Left kidney (tissue), 2 donors: Measurements from ENCODE around the gene HAPSTR1. TPM values are rescaled to one million over a fixed set of nuclear protein-coding genes. Genes with fewer than 3 reads are reported as not detected.

Source experiments
- DNase-seq: peaks from one replicate; pipeline ENCODE4 v3.0.0-alpha.2; 2013
- polyA plus RNA-seq: library from polyadenylated mRNA; unstranded; fragments of 120-200 nt; gene quantifications from one replicate; pipeline ENCODE4 v1.2.1, GENCODE V29; 2013; ENCODE audit not compliant: insufficient read length

The HAPSTR1 gene
- polyA plus RNA-seq, 1 donor: 58.1 TPM

DNA sequence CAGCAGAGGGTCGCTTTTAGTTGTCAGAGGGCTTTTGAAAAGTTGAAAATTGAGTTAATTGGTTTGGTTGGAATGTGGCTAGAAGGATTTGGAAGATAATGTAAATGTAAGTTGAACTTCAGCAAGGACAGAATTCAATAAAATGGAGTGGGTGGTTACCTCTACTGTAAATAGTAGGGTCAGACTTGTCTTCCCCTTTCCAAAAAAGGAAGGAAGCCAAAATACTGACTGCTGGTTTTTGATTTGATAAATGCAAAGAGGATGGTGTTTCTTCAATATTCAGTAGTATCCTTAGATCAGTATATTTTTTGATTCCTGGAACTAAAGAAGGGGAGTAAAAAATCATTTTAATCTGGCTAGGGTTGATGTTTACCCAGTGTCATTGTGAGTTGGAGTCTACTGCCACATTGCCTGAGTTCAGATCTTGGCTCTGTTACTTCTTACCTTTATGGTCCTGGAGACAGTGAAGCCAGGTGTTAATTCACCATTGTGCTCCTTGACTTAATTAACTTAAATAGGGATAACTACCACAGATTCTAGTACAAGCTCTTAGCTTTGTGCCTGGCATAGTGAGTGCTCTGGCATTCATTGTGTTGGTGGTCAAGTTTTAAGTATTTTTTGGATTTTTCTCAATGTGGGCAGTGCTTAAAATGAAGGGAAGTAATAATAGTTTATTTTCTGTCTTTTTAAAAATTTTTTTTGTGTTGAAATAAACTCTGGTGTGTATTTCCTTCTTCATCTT, 4.4 kb downstream of the HAPSTR1 start:
- DNase-seq: no peak

DNA sequence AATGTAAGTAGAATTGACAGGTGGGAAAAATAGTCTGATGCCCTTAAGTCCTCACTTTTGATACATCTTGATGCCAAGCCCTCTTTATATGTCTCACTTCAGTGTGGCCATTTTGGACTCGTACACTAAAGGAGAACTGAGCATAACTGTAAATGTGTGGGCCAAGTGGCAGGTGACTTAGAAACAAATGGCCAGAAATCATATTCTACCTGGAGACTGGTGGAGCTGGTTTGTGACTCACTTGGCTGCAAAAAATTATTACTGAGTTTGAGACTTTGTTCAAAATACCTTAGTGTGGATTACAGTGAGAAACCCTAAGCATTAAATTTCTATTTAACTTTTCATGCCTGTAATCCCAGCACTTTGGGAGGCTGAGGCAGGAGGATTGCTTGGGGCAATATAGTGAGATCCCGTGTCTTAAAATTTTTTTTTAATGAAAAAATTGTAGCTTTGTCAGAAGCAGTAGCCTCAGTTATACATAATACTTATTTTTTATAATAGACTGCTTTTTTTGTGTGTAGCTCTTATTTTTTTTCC, 5.0 kb downstream of the HAPSTR1 start:
- DNase-seq: no peak

DNA sequence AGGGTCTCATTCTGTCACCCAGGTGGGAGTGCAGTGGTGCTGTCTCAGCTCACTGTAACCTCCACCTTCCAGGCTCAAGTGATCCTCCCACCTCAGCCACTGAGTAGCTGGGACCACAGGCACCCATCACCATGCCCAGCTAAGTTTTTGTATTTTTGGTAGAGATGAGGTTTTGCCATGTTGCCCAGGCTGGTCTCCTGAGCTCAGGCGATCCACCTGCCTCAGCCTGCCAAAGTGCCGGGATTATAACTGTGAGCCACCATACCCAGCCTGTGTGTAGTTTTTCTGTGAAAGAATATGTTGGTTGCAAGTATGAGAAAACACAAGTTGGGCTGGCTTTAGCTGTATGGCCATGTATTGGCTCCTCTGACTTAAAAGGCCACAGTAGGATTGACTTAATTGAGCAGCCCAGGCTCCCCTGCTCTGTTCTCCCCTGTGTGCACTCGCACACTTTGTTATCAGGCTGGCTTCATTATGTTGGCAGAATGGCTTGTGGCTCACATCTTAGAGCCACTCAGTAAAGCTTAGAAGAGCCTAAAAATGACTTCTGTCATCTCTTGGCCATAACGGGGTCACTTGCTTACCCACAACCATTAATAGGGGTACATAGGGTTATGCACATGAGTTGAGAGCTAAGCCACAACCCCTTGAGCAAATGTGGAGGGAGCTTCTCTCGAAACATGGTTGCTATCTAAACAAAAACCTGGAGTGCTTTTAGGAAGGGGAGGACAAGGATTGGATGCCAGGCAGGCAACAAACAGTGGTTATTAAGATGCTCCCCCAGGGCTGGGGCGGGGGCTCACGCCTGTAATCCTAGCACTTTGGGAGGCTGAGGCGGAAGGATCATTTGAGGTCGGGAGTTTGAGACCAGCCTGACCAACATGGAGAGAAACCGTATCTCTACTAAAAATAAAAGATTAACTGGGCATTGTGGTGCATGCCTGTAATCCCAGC, 6.1 kb downstream of the HAPSTR1 start:
- no peak for DNase-seq

DNA sequence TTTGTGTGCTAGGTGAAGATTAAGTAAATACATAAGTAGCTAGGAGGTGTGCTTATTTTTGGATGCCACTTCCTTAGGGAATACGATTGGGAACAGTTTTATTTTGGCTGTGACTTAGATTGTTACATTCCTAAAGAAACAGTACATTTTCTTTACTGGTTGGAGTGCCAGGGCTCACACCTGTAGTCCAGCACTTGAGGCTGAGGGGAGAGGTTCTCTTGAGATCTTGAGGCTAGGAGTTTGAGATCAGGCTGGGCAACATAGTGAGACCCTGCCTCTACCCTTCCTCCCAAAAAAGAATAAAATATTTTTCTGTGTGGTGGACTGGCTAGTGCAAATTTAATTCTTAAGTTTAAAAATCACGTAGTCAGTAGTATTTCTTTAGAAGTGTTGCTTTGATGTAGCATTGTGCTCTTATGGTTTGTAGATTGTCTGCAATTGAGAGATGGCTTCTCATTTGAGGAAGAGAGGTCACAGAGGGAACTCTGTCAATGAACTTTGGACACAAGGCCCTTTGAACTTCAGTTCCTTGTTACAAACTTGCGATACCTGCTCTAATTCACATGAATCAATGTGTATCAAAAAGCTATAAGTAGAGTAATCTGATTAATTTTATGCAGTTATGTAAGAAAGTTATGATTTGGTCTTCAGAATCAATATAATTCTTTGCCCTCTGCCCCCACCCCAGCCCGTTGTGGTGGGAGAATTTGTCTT, 7.1 kb downstream of the HAPSTR1 start:
- no peak for DNase-seq

DNA sequence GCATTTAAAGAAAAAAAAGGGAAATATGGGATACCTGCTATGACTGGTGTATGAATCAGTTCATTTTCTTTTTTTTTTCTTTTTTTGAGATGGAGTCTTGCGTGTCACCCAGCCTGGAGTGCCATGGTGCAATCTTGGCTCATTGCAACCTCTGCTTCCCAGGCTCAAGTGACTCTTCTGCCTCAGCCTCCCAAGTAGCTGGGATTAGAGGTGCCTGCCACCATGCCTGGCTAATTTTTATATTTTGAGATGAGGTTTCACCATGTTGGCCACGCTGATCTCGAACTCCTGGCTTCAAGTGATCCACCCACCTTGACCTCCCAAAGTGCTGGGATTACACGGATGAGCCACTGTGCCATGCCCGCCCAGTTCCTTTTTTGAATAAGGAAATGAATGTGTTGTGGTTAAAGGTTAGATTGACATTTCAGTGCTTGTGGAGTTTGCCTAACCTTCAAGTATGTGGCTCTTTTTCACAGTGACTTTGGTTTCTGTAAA, 7.7 kb downstream of the HAPSTR1 start:
- no peak for DNase-seq

DNA sequence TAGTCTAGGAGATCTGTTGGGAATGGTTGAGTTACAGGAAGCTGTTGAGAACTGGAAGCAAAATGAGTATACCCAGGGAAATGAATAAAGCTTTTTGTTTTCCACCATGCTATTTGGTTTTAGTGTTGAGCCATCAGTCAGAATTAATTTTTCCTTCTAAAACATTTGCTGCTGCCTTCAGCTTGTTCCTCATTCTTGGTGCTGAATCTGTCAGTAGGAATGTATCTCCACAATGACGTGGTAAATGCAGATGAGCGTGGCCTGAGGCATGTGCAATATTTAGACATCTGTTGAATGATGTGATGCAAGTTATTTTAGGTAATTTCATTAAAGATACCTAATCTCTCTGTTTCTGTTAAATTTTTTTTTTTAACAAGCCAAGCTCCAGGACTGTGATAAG, 10.9 kb downstream of the HAPSTR1 start:
- no peak for DNase-seq

DNA sequence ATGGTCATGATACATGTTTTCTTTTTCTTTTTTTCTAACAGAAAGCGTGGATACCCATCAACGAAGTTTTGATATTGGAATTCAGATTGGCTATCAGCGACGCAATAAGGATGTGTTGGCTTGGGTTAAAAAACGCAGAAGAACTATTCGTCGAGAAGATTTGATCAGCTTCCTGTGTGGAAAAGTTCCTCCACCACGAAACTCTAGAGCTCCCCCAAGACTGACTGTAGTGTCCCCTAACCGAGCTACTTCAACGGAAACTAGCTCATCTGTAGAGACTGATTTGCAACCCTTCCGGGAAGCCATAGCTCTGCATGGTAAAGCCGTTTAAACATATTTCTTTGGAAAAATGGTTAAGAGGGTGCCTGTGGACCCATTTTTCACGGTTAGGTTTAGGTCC, 11.5 kb downstream of the HAPSTR1 start:
- no peak for DNase-seq

DNA sequence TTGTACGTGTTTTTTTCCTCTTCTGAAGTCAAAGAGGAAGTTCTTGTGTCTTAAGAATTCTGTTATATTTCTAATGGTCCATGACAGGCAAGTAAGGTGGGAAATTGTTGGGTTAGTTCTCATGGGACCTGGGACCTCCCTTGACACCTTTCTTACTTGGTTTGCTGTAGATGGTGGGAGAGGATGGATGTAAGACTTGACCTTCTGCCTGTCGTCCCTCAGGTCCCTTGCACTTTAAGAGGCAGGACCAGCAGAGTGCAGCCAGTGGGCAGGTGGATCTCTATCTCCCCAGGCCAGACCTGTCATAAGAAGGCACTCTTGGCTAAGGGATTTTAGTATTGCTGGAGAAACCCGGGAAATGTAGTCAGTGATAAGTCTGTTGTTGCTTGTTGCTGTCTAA, 12.1 kb downstream of the HAPSTR1 start:
- no peak for DNase-seq

DNA sequence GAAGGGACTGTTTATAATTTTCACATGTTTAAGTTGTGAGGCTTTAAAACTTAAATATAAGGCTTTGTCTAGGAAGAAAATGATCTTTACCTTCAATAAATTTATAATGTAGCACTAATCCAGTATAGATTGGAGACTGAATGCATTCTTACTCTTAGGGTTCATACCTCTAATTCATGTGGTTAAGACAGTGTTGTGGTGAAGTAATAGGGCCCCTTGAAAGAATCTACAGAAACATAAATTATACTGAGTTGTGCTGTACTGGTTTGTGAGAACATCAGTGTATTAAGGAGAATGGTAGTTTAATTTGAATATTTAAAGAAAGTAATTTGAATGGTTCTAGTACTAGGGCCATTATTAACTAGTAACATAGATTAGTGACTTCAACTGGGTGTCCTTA, 13.7 kb downstream of the HAPSTR1 start:
- DNase-seq: no peak

DNA sequence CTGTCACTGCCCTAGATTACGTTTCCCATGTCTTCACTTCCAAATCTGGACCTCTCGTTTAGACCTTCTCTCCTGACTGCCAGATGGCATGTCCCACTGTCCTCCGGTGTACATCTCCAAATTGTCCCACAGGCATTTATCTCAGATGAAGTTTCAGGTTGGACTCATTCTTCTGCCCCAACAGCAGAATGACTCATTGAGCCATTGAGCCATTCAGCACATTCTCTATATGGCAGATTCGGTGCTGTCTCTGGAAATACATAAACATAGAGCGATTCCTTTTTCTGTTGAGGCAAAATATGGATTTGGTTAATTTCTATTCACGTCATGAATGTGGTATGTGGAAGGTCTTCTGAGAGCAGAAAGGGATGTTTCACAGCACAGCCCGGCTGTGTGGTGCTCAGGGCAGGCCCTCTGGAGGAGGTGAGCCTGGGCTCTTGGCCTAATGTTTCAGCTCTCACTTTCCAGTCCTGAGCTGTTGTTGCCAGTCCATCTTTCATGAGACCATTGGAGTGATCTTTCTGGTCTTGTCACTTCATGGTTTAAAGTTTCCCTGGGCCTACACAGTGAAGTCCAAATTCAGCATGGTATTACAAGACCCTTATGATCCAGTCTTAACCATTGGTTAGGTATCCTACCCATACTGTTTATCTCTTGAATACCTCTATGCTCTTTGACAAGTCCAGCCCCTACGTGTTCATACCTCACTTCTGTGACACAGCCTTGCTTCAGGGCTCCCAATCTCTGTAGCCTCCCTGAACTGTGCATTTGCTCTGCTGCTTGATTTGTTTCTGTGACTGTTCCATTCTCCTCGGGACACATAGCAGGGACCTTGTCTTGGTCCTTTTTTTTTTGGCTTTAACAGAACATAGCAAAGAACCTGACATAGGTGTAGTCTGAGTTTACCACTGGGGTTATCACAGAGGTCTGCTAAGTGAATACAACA, 15.9 kb downstream of the HAPSTR1 start:
- DNase-seq: no peak

DNA sequence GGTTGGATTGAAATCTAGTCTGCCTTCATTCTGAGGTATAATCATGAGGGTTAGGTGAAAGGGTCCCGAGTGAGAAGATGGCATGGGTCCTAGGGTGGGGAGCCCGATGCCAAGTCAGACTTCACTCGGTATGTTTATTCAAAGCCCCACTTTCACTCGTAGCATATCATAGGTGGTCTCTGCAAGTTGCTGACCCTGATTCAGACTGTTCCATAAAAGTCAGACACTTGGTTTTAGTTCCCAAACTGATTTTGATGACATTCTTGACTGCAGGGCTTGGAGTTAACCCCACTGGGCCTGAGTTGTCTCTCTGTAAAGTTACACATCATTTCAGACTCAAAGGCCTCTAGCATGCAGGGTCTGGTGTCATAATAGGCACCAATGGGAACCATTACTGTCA, 17.8 kb downstream of the HAPSTR1 start:
- no peak for DNase-seq

DNA sequence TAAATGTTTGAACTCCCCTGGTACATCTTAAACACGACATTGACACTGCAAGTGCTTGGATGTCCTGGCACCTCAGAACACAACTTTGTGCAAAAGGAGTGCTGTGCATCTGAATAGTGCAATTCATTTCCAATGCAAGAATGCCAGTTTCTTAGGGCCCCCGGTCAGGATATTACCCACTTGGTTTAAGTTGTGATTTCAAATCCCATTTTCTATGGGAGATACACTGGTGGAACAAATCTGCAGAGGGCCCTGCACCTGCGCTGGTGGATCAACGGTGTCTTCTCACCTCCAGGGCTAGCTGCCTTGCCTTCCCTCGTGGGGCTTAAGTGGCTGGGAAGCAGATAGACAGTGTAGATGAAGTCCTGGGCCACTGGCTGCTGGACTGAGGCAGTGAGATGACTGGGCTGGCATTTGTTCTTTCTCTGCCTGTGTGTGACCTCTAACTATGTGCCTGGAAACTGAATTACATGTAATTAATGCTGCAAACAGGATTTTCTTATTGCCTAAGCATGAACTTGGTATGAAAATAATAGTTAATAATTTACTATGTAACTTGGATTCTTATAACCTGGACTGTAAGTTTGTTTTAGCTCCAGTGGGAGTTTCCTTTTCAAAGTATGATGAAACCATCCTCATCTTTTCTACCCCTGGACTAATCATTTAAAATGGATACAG, 20.9 kb downstream of the HAPSTR1 start:
- no peak for DNase-seq

DNA sequence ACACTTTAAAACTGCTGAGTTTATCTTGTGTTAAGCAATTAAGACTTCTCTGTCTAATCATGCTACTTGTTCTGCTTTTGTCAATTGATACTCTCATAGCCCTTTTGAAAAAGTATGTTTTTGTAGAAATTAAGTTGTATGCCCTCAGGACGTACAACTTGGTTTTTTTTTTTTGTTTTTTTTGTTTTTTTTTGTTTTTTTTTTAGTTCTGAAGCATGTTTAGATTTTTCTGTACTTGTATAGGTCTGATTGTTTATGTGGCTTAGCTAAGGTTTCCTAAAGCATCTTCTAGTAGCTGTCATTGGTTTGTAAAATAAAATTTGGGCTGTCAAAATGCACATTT, 21.4 kb downstream of the HAPSTR1 start:
- DNase-seq: no peak

DNA sequence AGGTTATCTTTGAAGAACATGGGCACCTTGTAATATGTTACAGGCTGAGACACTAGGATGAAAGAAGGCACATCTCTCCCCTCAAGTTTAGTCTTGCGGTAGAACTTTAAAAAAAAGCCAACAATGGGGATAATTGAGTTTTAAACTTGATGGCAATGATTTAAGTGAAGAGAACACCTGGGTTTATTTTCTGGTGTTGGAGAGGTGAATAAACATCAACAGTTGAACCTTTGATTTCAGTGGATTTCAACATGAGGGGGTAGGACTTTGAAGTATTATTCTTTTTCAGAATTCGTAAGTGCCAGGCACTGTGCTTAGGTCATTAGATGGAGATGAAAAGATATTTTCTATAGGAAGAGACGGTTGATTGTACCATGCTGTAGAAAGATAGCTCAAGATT, 22.3 kb downstream of the HAPSTR1 start:
- no peak for DNase-seq

DNA sequence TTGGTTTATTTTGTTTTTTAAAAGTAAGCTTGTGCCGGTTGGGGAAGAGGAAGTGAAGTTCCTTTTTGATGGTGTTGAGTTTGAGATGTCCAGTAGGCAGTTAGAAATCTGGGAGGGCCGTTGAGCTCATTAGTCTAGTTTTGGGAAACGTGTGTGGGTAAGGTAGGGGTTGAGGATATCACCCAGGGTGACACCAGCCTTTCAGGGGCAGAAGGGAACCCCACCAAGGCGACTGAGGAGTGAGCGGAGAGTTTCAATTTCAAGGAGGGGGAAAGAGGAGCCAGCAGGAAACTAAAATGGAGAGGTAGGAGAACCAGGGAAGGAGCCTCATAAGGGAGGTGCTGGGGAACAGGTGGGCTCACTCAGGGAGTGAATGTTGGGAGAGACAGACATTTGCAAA, 22.7 kb downstream of the HAPSTR1 start:
- no peak for DNase-seq

DNA sequence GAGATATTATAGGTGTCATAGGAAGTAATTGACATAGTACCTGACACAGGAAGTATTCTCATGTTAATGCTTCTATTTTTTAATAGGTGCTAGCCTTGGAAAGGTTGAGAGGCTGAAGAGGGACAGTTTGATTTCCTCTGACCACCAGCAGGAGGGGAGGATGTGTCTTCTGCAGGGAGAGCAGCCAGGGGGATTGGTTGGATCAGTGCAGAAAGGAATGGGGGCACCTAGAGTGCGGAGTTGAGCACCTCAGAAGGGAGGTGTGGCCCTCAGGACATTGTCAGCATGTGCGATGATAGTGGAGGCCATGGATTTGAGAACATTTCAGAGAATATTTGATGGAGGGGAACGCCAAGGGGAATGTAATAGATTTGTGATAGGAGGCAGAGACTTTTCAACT, 23.4 kb downstream of the HAPSTR1 start:
- DNase-seq: no peak

DNA sequence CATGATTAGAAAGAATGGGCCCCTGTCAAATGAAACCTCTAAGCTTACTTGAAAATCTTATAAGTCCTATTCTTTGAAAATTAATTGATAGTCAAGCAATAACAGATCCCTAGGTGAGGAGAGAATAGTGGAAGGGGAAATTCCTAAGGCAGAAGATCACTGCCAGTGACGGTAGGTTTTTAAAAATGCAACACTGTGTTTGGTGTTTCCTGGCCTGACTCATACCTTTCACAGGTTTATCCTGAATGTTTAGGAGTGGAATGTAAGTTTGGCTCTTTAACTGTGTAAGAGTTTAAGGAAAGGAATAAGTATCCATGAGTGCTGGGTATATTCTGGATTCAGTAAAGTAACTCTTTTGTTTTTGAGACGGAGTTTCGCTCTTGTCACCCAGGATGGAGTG, 23.8 kb downstream of the HAPSTR1 start:
- DNase-seq: no peak

DNA sequence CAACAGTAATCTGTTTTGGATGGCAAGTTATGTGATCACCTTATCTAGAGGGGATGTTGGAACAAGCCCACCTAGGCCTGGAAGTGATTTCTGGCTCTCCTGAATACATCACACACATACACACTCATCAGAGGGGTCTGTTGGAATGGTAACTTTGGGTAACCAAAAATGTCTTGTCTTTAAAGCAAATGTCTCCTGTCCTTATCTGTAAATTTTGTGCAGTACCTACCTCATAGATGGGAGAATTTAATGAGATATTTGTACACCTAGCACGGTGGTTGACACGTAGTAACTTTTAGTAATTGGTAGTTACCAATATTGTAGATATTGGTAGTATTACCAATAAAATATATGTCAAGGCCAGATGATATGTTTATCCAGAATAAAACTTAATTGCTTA, 24.7 kb downstream of the HAPSTR1 start:
- DNase-seq: no peak

DNA sequence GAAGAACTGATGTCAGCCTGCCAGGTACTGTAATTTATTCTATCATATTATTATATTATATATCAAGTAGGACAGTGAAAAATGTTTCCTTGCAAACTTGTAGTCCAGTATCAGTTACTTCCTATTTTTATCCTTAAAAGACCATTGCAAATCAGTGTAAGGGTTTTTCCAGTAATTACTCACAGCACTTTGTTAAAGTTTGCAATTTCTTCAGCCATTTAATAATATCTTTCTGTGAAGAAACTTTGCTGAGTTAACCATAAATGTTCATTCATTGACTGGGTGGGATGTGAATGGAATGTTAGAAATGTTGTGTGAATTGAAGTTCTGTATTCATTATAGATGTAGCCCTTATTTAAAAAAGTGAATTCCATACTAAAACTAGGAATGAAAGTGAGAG, 26.7 kb downstream of the HAPSTR1 start:
- DNase-seq: no peak

DNA sequence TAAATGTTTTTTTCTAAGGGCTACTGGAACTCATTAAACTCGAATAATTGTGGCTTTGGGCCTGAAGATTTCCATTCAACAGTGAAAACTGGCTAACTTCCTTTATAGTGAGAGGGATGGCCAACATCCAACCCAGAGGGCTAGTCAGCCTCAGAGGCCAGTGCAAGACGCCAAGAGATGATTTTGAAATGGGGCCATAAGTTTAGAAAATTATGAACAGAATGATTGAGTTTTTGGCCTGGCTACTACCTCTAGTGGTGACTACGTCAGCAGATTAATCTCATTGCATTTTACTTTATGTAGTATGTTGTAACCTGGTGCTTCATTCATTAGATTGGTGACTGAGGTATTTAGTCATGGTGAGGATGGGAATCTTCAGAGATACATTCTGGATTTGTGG, 28.4 kb downstream of the HAPSTR1 start:
- no peak for DNase-seq

DNA sequence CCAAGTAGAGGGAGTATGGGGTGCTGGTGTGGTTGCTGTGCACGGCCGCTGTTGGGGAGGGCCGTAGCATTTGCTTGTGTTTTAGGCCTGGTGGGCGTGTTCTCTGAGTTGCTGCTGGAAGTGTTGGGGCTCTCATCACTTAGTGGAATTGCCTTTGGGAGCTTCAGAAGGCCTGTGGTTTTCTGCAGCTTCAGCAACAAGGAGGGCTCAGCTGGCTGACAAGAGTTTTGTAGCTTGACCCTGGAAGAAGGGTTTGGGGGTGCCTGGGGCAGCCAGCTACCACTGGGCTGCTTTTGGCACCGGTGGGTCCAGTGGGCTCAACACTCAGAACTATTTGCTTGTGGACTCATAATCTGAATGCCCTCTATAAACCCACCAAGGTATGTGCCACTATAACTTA, 30.9 kb downstream of the HAPSTR1 start:
- DNase-seq: no peak
